Stomach (tissue), 9 donors: ENCODE results near the gene CDKN2AIPNL. TPM values are rescaled to one million over a fixed set of nuclear protein-coding genes. Genes with fewer than 3 reads are reported as not detected.
"Not testable (repeated sequence)": the region's sequence is repeated elsewhere in the genome, so short reads cannot be mapped to it uniquely, and the experiment has no call there.

Source experiments
- DNase-seq, 2 donors: peaks; one replicate each; pipeline versions ENCODE4 v3.0.0 to v3.0.0-alpha.2; 2013 to 2019
- H3K27ac ChIP-seq, 5 donors: fragments of 200-600 bp in 4 of 5; sonication (generic) in 4 of 5; one replicate each; pipeline ENCODE4 v1.5.1; 2013 to 2019; ENCODE audit warnings: mild to moderate bottlenecking in 1 of 5, moderate library complexity in 1 of 5
- H3K27me3 ChIP-seq, 3 donors: fragments of 200-600 bp; sonication (generic); one replicate each; pipeline ENCODE4 v1.5.1; 2017 to 2019; ENCODE audit warnings: mixed run types in 1 of 3
- H3K36me3 ChIP-seq, 4 donors: fragments of 200-600 bp; sonication (generic); 1 replicate in 3 of 4; 2 replicates in 1 of 4; pipeline ENCODE4 v1.5.1; 2016 to 2019
- H3K4me1 ChIP-seq, 4 donors: fragments of 200-600 bp; sonication (generic); one replicate each; pipeline ENCODE4 v1.5.1; 2016 to 2019
- H3K4me3 ChIP-seq, 4 donors: fragments of 200-600 bp; sonication (generic) in 3 of 4; one replicate each; pipeline ENCODE4 v1.5.1; 2016 to 2019; ENCODE audit warnings: mild to moderate bottlenecking in 1 of 4
- H3K9me3 ChIP-seq, 4 donors: fragments of 200-600 bp; sonication (generic); one replicate each; pipeline ENCODE4 v1.5.1; 2016 to 2019
- CTCF ChIP-seq, 7 experiments: fragments of 450-650 bp in 4 of 7; fragments of 200-600 bp in 3 of 7; sonication (generic) in 3 of 7; IDR thresholded peaks; one replicate each; pipeline ENCODE4 v1.5.1; 2016 to 2019; ENCODE audit warnings: antibody characterized with exemption in 7 of 7, control low read depth in 2 of 7, mild to moderate bottlenecking in 1 of 7
- EP300 ChIP-seq: sonication (generic); formaldehyde crosslinking; IDR thresholded peaks from one replicate; pipeline ENCODE4 v1.6.1; 2017; ENCODE audit warnings: antibody characterized with exemption
- POLR2A ChIP-seq, 4 donors: fragments of 450-650 bp; IDR thresholded peaks; one replicate each; pipeline ENCODE4 v1.6.1; 2016; ENCODE audit warnings: antibody characterized with exemption in 4 of 4, control low read depth in 2 of 4, mild to moderate bottlenecking in 1 of 4, moderate library complexity in 1 of 4
- POLR2AphosphoS5 ChIP-seq, 3 donors: sonication (generic); formaldehyde crosslinking; IDR thresholded peaks; one replicate each; pipeline ENCODE4 v1.6.1; 2016; ENCODE audit warnings: antibody characterized with exemption in 3 of 3
- WGBS, 5 donors: extraction: QIAGEN DNeasy Blood & Tissue Kit in 3 of 5; methylation state at CpG; one replicate each; pipeline versions ENCODE4 v1.1.5 to v1.1.7; 2013 to 2018; 5-methylcytosine and 5-hydroxymethylcytosine counted together
- intact Hi-C: fragments of 100-400 bp; cut with DNase I; formaldehyde crosslinking; loops from one replicate; pipeline ENCODE4 v1.15.1; 2023; ENCODE audit warnings: low total_unique reads
- polyA plus RNA-seq, 3 donors: library from polyadenylated mRNA; stranded (reverse); fragments of 200-250 nt; gene quantifications; one replicate each; pipeline ENCODE4 v1.2.3, GENCODE V29; 2013
- total RNA-seq, 5 donors: library from RNA; depleted of rRNA; stranded (reverse); fragments of >200 nt; gene quantifications; one replicate each; pipeline versions ENCODE4 v1.1.0 to v1.2.3, GENCODE V29; 2014 to 2016
- donor health status: healthy with polysubstance abuse.
- donor health status: Bipolar disorder and iron deficiency.
- donor health status: healthy.

CDKN2AIPNL gene
- total and polyA plus RNA-seq, 8 donors = 2.0 to 49.7 (median 30.3) TPM

GRCh38 chr5:134427540-134428041, 15.9 kb upstream of the CDKN2AIPNL start:
- H3K27ac ChIP-seq = no peak overlapping the region
- no peaks in the 10 kb centered on the region for H3K9me3 ChIP-seq
- WGBS, 5 donors = 66 to 72% (median 71%) methylated on average over 9 of the region's 9 CpGs
- H3K4me1 ChIP-seq = no peaks in the 10 kb centered on the region
- no peaks in the 10 kb centered on the region for H3K36me3 ChIP-seq
- no peaks in the 10 kb centered on the region for H3K27me3 ChIP-seq
- intact Hi-C loops = no loop called here
- no peak for TF ChIP-seq CTCF (IDR thresholded peaks at IDR 0.05)
- no peak for TF ChIP-seq POLR2A (IDR thresholded peaks at IDR 0.05)
- no peak for TF ChIP-seq EP300
- no peak for TF ChIP-seq POLR2AphosphoS5 (IDR thresholded peaks at IDR 0.05)
- no peak for DNase-seq
- no peak overlapping the region for H3K4me3 ChIP-seq

- no peaks in the 10 kb centered on the region for H3K9me3 ChIP-seq
- no peaks in the 10 kb centered on the region for H3K4me1 ChIP-seq
- no peaks in the 10 kb centered on the region for H3K36me3 ChIP-seq
- intact Hi-C loops = no loop called here
- no peak overlapping the region for H3K4me3 ChIP-seq
- TF ChIP-seq POLR2A (IDR thresholded peaks at IDR 0.05) (no peak), POLR2AphosphoS5 (IDR thresholded peaks at IDR 0.05) (no peak), EP300 (no peak), CTCF (IDR thresholded peaks at IDR 0.05) (no peak)
- no peak for DNase-seq
- WGBS, 5 donors = 57 to 77% (median 71%) methylated on average over 7 of the region's 7 CpGs
- no peak overlapping the region for H3K27ac ChIP-seq
- H3K27me3 ChIP-seq = no peaks in the 10 kb centered on the region
Observed at GRCh38 chr5:134426361-134426760, 14.7 kb upstream of the CDKN2AIPNL start.

- H3K4me1 ChIP-seq = no peaks in the 10 kb centered on the region
- 78 to 90% (median 87%) methylated on average over 2 of the region's 2 CpGs for WGBS, 5 donors
- TF ChIP-seq EP300 = no peak
- TF ChIP-seq POLR2A (IDR thresholded peaks at IDR 0.05) = no peak
- no peak for TF ChIP-seq POLR2AphosphoS5 (IDR thresholded peaks at IDR 0.05)
- no peak for TF ChIP-seq CTCF (IDR thresholded peaks at IDR 0.05)
- DNase-seq = no peak
- H3K9me3 ChIP-seq = no peaks in the 10 kb centered on the region
- H3K27ac ChIP-seq = no peak overlapping the region
- no peaks in the 10 kb centered on the region for H3K27me3 ChIP-seq
- intact Hi-C loops = no loop called here
- H3K4me3 ChIP-seq = no peak overlapping the region
- H3K36me3 ChIP-seq = no peaks in the 10 kb centered on the region
Observed at GRCh38 chr5:134423376-134423775, 11.7 kb upstream of the CDKN2AIPNL start.

GRCh38 chr5:134422791-134423365, 11.2 kb upstream of the CDKN2AIPNL start:
- TF ChIP-seq POLR2A (IDR thresholded peaks at IDR 0.05) (no peak), POLR2AphosphoS5 (IDR thresholded peaks at IDR 0.05) (no peak), CTCF (IDR thresholded peaks at IDR 0.05) (no peak), EP300 (no peak)
- Histone ChIP-seq H3K27me3 (no peaks in the 10 kb centered on the region), H3K9me3 (no peaks in the 10 kb centered on the region), H3K4me3 (no peak overlapping the region), H3K4me1 (no peaks in the 10 kb centered on the region), H3K36me3 (no peaks in the 10 kb centered on the region), H3K27ac (no peak overlapping the region)
- DNase-seq = no peak
- WGBS, 5 donors = 89 to 92% (median 91%) methylated on average over 7 of the region's 7 CpGs
- intact Hi-C loops = no loop called here

GRCh38 chr5:134421038-134421437, 9.4 kb upstream of the CDKN2AIPNL start:
- H3K9me3 ChIP-seq, H3K27ac ChIP-seq, H3K4me3 ChIP-seq, DNase-seq, H3K4me1 ChIP-seq, intact Hi-C loops, H3K27me3 ChIP-seq, H3K36me3 ChIP-seq: not testable (repeated sequence)
- WGBS, 5 donors = 86 to 97% (median 93%) methylated on average over 4 of the region's 4 CpGs
